IMR-90 (cell line): ENCODE data around the gene GDF10. TPM values are rescaled to one million over a fixed set of nuclear protein-coding genes. Genes with fewer than 3 reads are reported as not detected.

Experiments used
- ATAC-seq: fragments of 200-7000 bp; cut with Tn5 transposase; 2 replicates; pipeline ENCODE4 v1.9.1; 2020; ENCODE audit warnings: low read depth, mild to moderate bottlenecking, moderate library complexity
- BruUV-seq: library from RNA; stranded (reverse); fragments of 400-500 nt; replicated peaks from 2 replicates; lab custom pipeline; 2021; lab: Mats Ljungman, UMichigan
- CTCF ChIA-PET: fragments of 300-600 bp; formaldehyde crosslinking; extraction: SDS; loops from one replicate; lab custom pipeline; 2021; ENCODE audit warnings: antibody characterized with exemption; lab: Yijun Ruan, JAX
- POLR2A ChIA-PET: fragments of 300-600 bp; sonication (Branson Sonifier 250); formaldehyde crosslinking; loops from one replicate; lab custom pipeline; 2022; ENCODE audit warnings: antibody characterized with exemption; ENCODE audit not compliant: unreplicated experiment; lab: Charles Lee
- DNase-seq: peaks from one replicate; pipeline ENCODE4 v3.0.0; 2013
- H2AFZ ChIP-seq: replicated peaks from 2 replicates; pipeline ENCODE3; 2013; ENCODE audit warnings: low read length, mild to moderate bottlenecking; ENCODE audit not compliant: poor library complexity
- H2AK5ac ChIP-seq: 2 replicates; pipeline ENCODE4 v1.6.1; 2013; ENCODE audit warnings: low read depth, low read length, inconsistent platforms
- H2AK9ac ChIP-seq: replicated peaks from 2 replicates; pipeline ENCODE3; 2013; ENCODE audit warnings: mild to moderate bottlenecking, low read depth, low read length, moderate library complexity; ENCODE audit not compliant: poor library complexity
- H2BK120ac ChIP-seq: 2 replicates; pipeline ENCODE4 v1.6.1; 2013; ENCODE audit warnings: low read depth, low read length, inconsistent platforms
- H2BK15ac ChIP-seq: 3 replicates; pipeline ENCODE4 v1.6.1; 2013; ENCODE audit warnings: low read depth, low read length, inconsistent platforms
- H2BK20ac ChIP-seq: 2 replicates; pipeline ENCODE4 v1.6.1; 2013; ENCODE audit warnings: low read depth, mild to moderate bottlenecking, inconsistent platforms, low read length, moderate library complexity
- H2BK5ac ChIP-seq: 2 replicates; pipeline ENCODE4 v1.6.1; 2013; ENCODE audit warnings: mild to moderate bottlenecking, low read depth, low read length, inconsistent platforms; ENCODE audit not compliant: poor library complexity, severe bottlenecking
- H3K14ac ChIP-seq: replicated peaks from 2 replicates; pipeline ENCODE4 v1.6.1; 2013; ENCODE audit warnings: low read depth, low read length, inconsistent platforms
- H3K18ac ChIP-seq: 2 replicates; pipeline ENCODE4 v1.6.1; 2013; ENCODE audit warnings: low read depth, low read length, control low read depth
- H3K23ac ChIP-seq: 2 replicates; pipeline ENCODE4 v1.6.1; 2013; ENCODE audit warnings: low read depth, low read length, inconsistent platforms
- H3K27ac ChIP-seq: 2 replicates; pipeline ENCODE4 v1.5.1; 2013; ENCODE audit warnings: mild to moderate bottlenecking, control low read depth, low read length; ENCODE audit not compliant: insufficient read depth
- H3K27me3 ChIP-seq: 2 replicates; pipeline ENCODE4 v1.6.1; 2013; ENCODE audit warnings: low read length; ENCODE audit not compliant: control insufficient read depth, insufficient read depth
- H3K36me3 ChIP-seq: 2 replicates; pipeline ENCODE4 v1.6.1; 2013; ENCODE audit warnings: low read length, mixed read lengths; ENCODE audit not compliant: control insufficient read depth, insufficient read depth
- H3K4ac ChIP-seq: 2 replicates; pipeline ENCODE4 v1.6.1; 2013; ENCODE audit warnings: low read depth, low read length, inconsistent platforms
- H3K4me1 ChIP-seq: 2 replicates; pipeline ENCODE4 v1.6.1; 2013; ENCODE audit warnings: low read length, mixed read lengths; ENCODE audit not compliant: control insufficient read depth, insufficient read depth
- H3K4me2 ChIP-seq: 2 replicates; pipeline ENCODE4 v1.6.1; 2013; ENCODE audit warnings: low read depth, mild to moderate bottlenecking, control low read depth, low read length, moderate library complexity
- H3K4me3 ChIP-seq: 2 replicates; pipeline ENCODE4 v1.5.1; 2013; ENCODE audit warnings: low read depth, mild to moderate bottlenecking, control low read depth, low read length, moderate library complexity; ENCODE audit not compliant: insufficient read depth
- H3K56ac ChIP-seq: 2 replicates; pipeline ENCODE4 v1.6.1; 2013; ENCODE audit warnings: low read length, inconsistent platforms; ENCODE audit not compliant: insufficient read depth; ENCODE audit errors: extremely low read depth
- H3K79me1 ChIP-seq, 2 experiments: 2 replicates each; pipeline ENCODE4 v1.6.1; 2013; ENCODE audit warnings: low read length in 2 of 2, inconsistent platforms in 1 of 2, low read depth in 1 of 2
- H3K9ac ChIP-seq: 2 replicates; pipeline ENCODE4 v1.6.1; 2013; ENCODE audit warnings: low read depth, low read length, control low read depth
- H3K9me1 ChIP-seq: 2 replicates; pipeline ENCODE4 v1.6.1; 2013; ENCODE audit warnings: low read length, inconsistent platforms; ENCODE audit not compliant: insufficient read depth
- H3K9me3 ChIP-seq: 2 replicates; pipeline ENCODE4 v1.6.1; 2013; ENCODE audit warnings: low read length; ENCODE audit not compliant: control insufficient read depth, insufficient read depth
- H4K20me1 ChIP-seq: 2 replicates; pipeline ENCODE4 v1.6.1; 2013; ENCODE audit warnings: low read length, inconsistent platforms; ENCODE audit not compliant: insufficient read depth
- H4K5ac ChIP-seq: 2 replicates; pipeline ENCODE4 v1.6.1; 2013; ENCODE audit warnings: mild to moderate bottlenecking, low read depth, low read length, control low read depth
- H4K8ac ChIP-seq, 2 experiments: 2 replicates each; pipeline ENCODE4 v1.6.1; 2013; ENCODE audit warnings: low read depth in 2 of 2, low read length in 2 of 2, control low read depth in 1 of 2, inconsistent platforms in 1 of 2
- H4K91ac ChIP-seq: 2 replicates; pipeline ENCODE4 v1.6.1; 2013; ENCODE audit warnings: low read depth, low read length, inconsistent platforms; ENCODE audit not compliant: insufficient read depth
- BHLHE40 ChIP-seq: fragments of 150-350 bp; IDR thresholded peaks from 2 replicates; pipeline ENCODE4 v1.6.1; 2016; ENCODE audit warnings: mild to moderate bottlenecking, low read depth, low read length
- CEBPB ChIP-seq: IDR thresholded peaks from 2 replicates; pipeline ENCODE4 v1.6.1; 2012; ENCODE audit warnings: low read depth, low read length, improper control_type of control experiment
- CHD1 ChIP-seq: IDR thresholded peaks from 2 replicates; pipeline ENCODE4 v1.6.1; 2012; ENCODE audit warnings: low read depth, low read length, improper control_type of control experiment
- CTCF ChIP-seq: conservative IDR thresholded peaks from 2 replicates; pipeline ENCODE4 v1.5.1; 2012; ENCODE audit warnings: mild to moderate bottlenecking, low read depth, low read length, improper control_type of control experiment
- FOS ChIP-seq: fragments of 150-350 bp; IDR thresholded peaks from 2 replicates; pipeline ENCODE4 v1.6.1; 2016; ENCODE audit warnings: low read depth, low read length
- MAFK ChIP-seq: IDR thresholded peaks from 2 replicates; pipeline ENCODE4 v1.6.1; 2012; ENCODE audit warnings: low read depth, low read length, improper control_type of control experiment
- MAZ ChIP-seq: IDR thresholded peaks from 2 replicates; pipeline ENCODE4 v1.6.1; 2012; ENCODE audit warnings: low read depth, mild to moderate bottlenecking, low read length, improper control_type of control experiment, moderate library complexity, borderline replicate concordance
- MXI1 ChIP-seq: IDR thresholded peaks from 2 replicates; pipeline ENCODE4 v1.6.1; 2012; ENCODE audit warnings: low read depth, mild to moderate bottlenecking, low read length, moderate library complexity, borderline replicate concordance
- NFE2L2 ChIP-seq: fragments of 150-350 bp; IDR thresholded peaks from 2 replicates; pipeline ENCODE4 v1.6.1; 2016; ENCODE audit warnings: low read depth, mild to moderate bottlenecking, low read length
- POLR2A ChIP-seq: IDR thresholded peaks from 2 replicates; pipeline ENCODE4 v1.6.1; 2012; ENCODE audit warnings: mild to moderate bottlenecking, low read depth, low read length
- RAD21 ChIP-seq: IDR thresholded peaks from 2 replicates; pipeline ENCODE4 v1.6.1; 2012; ENCODE audit warnings: low read length, improper control_type of control experiment
- RCOR1 ChIP-seq: IDR thresholded peaks from 2 replicates; pipeline ENCODE4 v1.6.1; 2012; ENCODE audit warnings: mild to moderate bottlenecking, low read length, improper control_type of control experiment; ENCODE audit not compliant: insufficient replicate concordance
- RFX5 ChIP-seq: IDR thresholded peaks from 2 replicates; pipeline ENCODE4 v1.8.0; 2012; ENCODE audit warnings: low read depth, mild to moderate bottlenecking, low read length, moderate library complexity
- SMC3 ChIP-seq: fragments of 150-350 bp; IDR thresholded peaks from 2 replicates; pipeline ENCODE4 v1.6.1; 2016; ENCODE audit warnings: low read depth, mild to moderate bottlenecking, antibody characterized with exemption, low read length, moderate library complexity
- USF2 ChIP-seq: fragments of 150-350 bp; IDR thresholded peaks from 2 replicates; pipeline ENCODE4 v1.6.1; 2017; ENCODE audit warnings: mild to moderate bottlenecking, antibody characterized with exemption, low read length, low read depth
- WGBS, 2 experiments: methylation state at CpG; one replicate each; pipeline versions ENCODE4 v1.1.5 to v1.1.7; 2013; ENCODE audit warnings: missing lambda C conversion rate in 2 of 2; ENCODE audit not compliant: insufficient read length in 1 of 2; ENCODE audit errors: extremely low coverage in 2 of 2; 5-methylcytosine and 5-hydroxymethylcytosine counted together
- dilution Hi-C: fragments of 300-500 bp; cut with HindIII; formaldehyde crosslinking; loops from one replicate; pipeline ENCODE4 v1.14.3; 2018; ENCODE audit warnings: low sequenced_read_pairs; ENCODE audit not compliant: unreplicated experiment
- in situ Hi-C: fragments of 300-500 bp; cut with MboI; formaldehyde crosslinking; loops from 3 replicates; pipeline ENCODE4 v1.14.3; 2019; ENCODE audit warnings: low sequenced_read_pairs, inconsistent platforms, mixed read lengths
- intact Hi-C: fragments of 100-400 bp; cut with micrococcal nuclease; formaldehyde crosslinking; loops from 2 replicates; pipeline ENCODE4 v1.10.0; 2022
- polyA plus RNA-seq, 3 experiments: library from polyadenylated mRNA; depleted of rRNA; stranded (reverse); fragments of >200 nt; gene quantifications; 2 replicates each; pipeline ENCODE4 v1.2.3, GENCODE V29; 2012; ENCODE audit warnings: low replicate concordance in 1 of 3
- total RNA-seq: library from RNA; depleted of rRNA; stranded (reverse); fragments of >200 nt; gene quantifications from 2 replicates; pipeline ENCODE4 v1.2.3, GENCODE V29; 2012
- TF ChIP-seq, protein P1 (sequence below): fragments of 150-350 bp; IDR thresholded peaks from 2 replicates; pipeline ENCODE4 v1.6.1; 2016; ENCODE audit warnings: low read depth, mild to moderate bottlenecking, low read length, moderate library complexity, borderline replicate concordance

The GDF10 gene
- total and polyA plus RNA-seq, 2 of the 4 experiments (the other 2 are of a cell fraction) = 0.34 TPM; not detected in 1

DNA sequence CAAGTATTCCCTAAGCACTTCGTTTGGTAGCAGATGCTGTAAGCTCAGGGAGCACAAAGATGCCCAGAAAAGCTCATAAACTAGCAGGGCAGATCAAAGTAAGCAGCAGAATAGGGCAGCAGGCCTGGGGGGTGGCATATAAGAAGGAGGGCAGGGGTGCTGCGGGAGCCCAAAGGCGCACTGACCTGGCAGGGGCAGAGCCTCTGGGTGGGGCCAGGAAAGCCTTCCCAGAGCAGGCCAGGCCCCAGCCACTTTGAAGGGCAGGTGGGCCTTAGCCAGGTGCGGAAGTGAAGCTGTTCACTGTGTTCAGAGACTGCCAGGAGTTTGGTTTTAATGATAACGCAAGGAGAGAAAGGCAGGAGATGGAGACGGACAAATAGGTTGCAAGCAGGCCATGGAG, 3.9 kb downstream of the GDF10 start:
- no peak for ATAC-seq
- H2BK120ac ChIP-seq = no peak overlapping the region
- ChIA-PET POLR2A (no interaction called here), CTCF (interaction anchor here (2.6 kb wide), 1 partner anchor 256 kb away, joined by 9 read pairs; no protein-coding TSS in a partner anchor)
- no peak overlapping the region for H2BK15ac ChIP-seq
- no peak overlapping the region for H2BK5ac ChIP-seq
- H2AK9ac ChIP-seq = no peak overlapping the region
- no peak overlapping the region for H2AFZ ChIP-seq
- H3K9me3 ChIP-seq = no peaks in the 10 kb centered on the region
- no peak overlapping the region for H3K4ac ChIP-seq
- H3K27me3 ChIP-seq = peaks cover 82% of the 10 kb centered on the region
- DNase-seq = no peak
- no peaks in the 10 kb centered on the region for H3K36me3 ChIP-seq
- H4K91ac ChIP-seq = no peak overlapping the region
- H3K4me2 ChIP-seq = no peak overlapping the region
- TF ChIP-seq MAFK (no peak), CTCF (no peak), FOS (no peak), SMC3 (no peak), POLR2A (no peak), MAZ (no peak), RCOR1 (no peak), BHLHE40 (no peak), USF2 (no peak), RFX5 (no peak), NFE2L2 (no peak), CHD1 (no peak), RAD21 (no peak), MXI1 (no peak), CEBPB (no peak)
- TF ChIP-seq, protein P1, sequence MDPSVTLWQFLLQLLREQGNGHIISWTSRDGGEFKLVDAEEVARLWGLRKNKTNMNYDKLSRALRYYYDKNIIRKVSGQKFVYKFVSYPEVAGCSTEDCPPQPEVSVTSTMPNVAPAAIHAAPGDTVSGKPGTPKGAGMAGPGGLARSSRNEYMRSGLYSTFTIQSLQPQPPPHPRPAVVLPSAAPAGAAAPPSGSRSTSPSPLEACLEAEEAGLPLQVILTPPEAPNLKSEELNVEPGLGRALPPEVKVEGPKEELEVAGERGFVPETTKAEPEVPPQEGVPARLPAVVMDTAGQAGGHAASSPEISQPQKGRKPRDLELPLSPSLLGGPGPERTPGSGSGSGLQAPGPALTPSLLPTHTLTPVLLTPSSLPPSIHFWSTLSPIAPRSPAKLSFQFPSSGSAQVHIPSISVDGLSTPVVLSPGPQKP = no peak
- H3K9me1 ChIP-seq = no peaks in the 10 kb centered on the region; the same call in 1 of the 2 replicates
- no peak overlapping the region for H3K56ac ChIP-seq
- H4K8ac ChIP-seq = no peak overlapping the region
- no peak overlapping the region for H3K27ac ChIP-seq
- 69% methylated on average over 2 of the region's 6 CpGs; no CpG with 5 or more reads in 1 of the 2 experiments for WGBS, 2 experiments
- H3K9ac ChIP-seq = no peak overlapping the region
- H2AK5ac ChIP-seq = no peak overlapping the region
- H3K79me1 ChIP-seq = no peaks in the 10 kb centered on the region
- H3K4me3 ChIP-seq = no peak overlapping the region
- BruUV-seq = no TSS peak
- no peak overlapping the region for H3K14ac ChIP-seq
- intact Hi-C loops (no loop called here), in situ Hi-C loops (loop anchor here (10.0 kb wide), 1 partner anchor 279 kb away; no protein-coding TSS in a partner anchor), dilution Hi-C loops (no loop called here)
- H4K20me1 ChIP-seq = no peaks in the 10 kb centered on the region
- no peaks in the 10 kb centered on the region for H3K4me1 ChIP-seq
- H3K18ac ChIP-seq = no peak overlapping the region
- H3K23ac ChIP-seq = no peak overlapping the region
- no peak overlapping the region for H4K5ac ChIP-seq
- H2BK20ac ChIP-seq = no peak overlapping the region
